Stimulated activated effector memory CD8-positive, alpha-beta T cell treated with anti-CD3 and anti-CD28 coated beads, Interleukin-12 subunit alpha, Interleukin-12 subunit beta, amount 100 ng/mL, for 72 hours (primary cell): Measurements from ENCODE around the gene RBM15.

Experiments used
- ATAC-seq: fragments of 150-1000 bp; cut with Tn5 transposase; 2 replicates; pipeline ENCODE4 v1.10.0; 2021
- DNase-seq, 2 donors: peaks; one replicate each; pipeline ENCODE4 v3.0.0; 2021 to 2022; ENCODE audit warnings: low spot score in 2 of 2
- H3K27ac Mint-ChIP-seq: one replicate; pipeline ENCODE4 v1.8.0; 2022; ENCODE audit warnings: mild to moderate bottlenecking, mixed read lengths
- H3K36me3 Mint-ChIP-seq: one replicate; pipeline ENCODE4 v1.8.0; 2022; ENCODE audit warnings: mild to moderate bottlenecking, mixed read lengths
- H3K4me1 Mint-ChIP-seq: one replicate; pipeline ENCODE4 v1.8.0; 2022; ENCODE audit warnings: mixed read lengths
- H3K4me3 Mint-ChIP-seq: one replicate; pipeline ENCODE4 v1.8.0; 2022; ENCODE audit warnings: mild to moderate bottlenecking, mixed read lengths
- H3K9me3 Mint-ChIP-seq: one replicate; pipeline ENCODE4 v1.8.0; 2022; ENCODE audit warnings: mixed read lengths

RBM15 gene

DNA sequence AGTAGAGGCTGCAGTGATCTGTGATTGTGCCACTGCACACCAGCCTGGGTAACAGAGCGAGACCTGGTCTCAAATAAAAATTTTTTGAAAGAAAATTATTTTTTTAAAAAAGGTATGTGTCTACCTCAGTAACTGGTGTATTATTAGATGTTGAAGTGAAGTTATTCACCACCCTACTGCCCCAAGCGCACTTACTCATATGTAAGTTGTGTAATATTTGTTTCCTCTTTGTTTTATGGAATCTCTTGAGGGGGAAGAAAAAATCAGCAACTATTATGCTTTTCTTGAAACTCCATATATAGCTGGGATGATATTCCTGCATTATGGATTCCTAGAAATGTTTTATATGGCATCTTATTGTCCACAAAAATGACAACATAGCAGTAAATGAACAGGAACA is 21.3 kb downstream of the RBM15 start:
- peaks cover 80% of the 10 kb centered on the region for H3K36me3 Mint-ChIP-seq
- no peak for ATAC-seq

DNA sequence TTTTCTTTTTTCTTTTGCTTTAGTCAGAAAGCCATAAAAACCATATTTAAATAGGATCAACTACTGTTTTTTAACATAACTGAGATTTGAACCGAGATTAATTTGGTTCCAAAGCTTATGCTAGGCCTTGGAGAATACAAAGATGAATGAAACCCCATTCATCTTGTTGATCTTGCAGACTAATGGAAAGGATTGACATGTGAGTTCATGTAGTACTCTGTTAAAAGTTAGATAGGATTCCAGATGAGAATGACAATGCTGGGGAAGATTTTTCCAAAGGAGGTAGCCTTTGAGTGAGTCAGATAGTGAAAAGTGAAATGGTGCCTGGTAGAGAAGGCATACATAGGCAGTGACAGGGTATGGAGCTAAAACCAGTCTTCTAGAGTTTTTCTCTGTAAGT is 22.7 kb downstream of the RBM15 start:
- DNase-seq = no peak
- no peaks in the 10 kb centered on the region for H3K4me1 Mint-ChIP-seq
- H3K36me3 Mint-ChIP-seq = peaks cover 78% of the 10 kb centered on the region
- ATAC-seq = no peak
- H3K4me3 Mint-ChIP-seq = no peak overlapping the region
- no peak overlapping the region for H3K27ac Mint-ChIP-seq
- no peaks in the 10 kb centered on the region for H3K9me3 Mint-ChIP-seq

More for the DNA sequence above, 21.3 kb downstream of the RBM15 start:
- no peak for DNase-seq
- Mint-ChIP-seq H3K9me3 (no peaks in the 10 kb centered on the region), H3K4me3 (no peak overlapping the region), H3K27ac (no peak overlapping the region), H3K4me1 (peaks cover 7% of the 10 kb centered on the region)

DNA sequence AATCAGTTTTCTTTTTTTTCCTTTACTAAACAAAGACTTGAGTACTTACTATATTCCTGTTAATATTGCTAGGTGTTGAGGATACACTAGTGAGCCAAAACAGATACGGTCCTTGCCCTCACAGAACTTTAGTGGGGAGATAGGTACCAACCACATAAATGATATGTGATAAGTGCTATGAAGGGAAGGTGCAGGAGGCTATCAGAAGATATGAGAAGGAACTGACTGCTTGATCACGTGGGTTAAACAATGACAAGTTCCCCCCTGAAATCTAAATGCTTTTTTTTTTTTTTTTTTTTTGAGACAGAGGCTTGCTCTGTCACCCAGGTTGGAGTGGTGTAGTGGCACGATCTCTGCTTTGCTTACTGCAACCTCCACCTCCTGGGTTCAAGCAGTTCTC is 25.0 kb downstream of the RBM15 start:
- DNase-seq (no peak), ATAC-seq (no peak)
- no peak overlapping the region for H3K27ac Mint-ChIP-seq
- H3K4me1 Mint-ChIP-seq = no peaks in the 10 kb centered on the region
- peaks cover 83% of the 10 kb centered on the region for H3K36me3 Mint-ChIP-seq
- H3K4me3 Mint-ChIP-seq = no peak overlapping the region
- H3K9me3 Mint-ChIP-seq = no peaks in the 10 kb centered on the region

DNA sequence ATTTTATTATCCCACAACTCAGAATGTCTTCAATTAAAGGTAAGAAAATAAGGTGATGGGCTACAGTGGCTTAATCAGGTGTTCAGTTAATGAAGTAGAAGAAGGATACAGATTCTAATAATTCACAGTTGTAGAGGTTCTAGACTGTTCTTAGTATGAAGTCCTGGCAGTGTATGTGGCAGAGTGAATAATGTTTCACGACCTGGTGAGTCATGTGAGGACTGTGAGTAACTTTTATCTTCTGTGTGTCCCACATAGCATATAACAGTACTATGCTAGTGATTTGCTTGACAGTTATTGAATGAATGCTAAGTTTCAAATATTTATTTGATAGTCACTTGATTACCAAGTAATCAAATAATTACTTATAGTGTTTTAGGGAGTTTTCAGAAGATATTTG is 31.6 kb downstream of the RBM15 start:
- Mint-ChIP-seq H3K9me3 (no peaks in the 10 kb centered on the region), H3K4me3 (no peak overlapping the region), H3K4me1 (peaks cover 9% of the 10 kb centered on the region), H3K27ac (no peak overlapping the region), H3K36me3 (peaks cover 90% of the 10 kb centered on the region)
- ATAC-seq (peak; percentile 100), DNase-seq (no peak)

DNA sequence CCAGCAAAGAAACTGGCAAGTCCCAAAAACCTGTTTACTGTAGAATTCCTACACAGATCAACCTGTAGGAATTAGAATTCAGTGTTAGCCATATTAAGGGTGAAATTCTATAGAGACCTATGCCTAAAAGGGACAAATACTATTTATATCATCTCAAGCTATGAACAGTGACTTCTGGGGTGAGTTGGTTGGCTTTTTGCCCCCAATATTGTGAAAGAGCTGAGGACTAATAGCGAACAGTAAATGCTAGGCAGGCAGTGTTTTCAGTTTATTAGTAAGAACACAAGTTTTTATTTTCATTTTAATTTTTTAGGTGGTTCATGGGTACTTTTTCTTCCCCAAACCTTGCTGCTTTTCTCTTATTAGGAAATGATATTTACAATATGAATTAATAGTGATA is 36.3 kb downstream of the RBM15 start:
- no peak for DNase-seq

DNA sequence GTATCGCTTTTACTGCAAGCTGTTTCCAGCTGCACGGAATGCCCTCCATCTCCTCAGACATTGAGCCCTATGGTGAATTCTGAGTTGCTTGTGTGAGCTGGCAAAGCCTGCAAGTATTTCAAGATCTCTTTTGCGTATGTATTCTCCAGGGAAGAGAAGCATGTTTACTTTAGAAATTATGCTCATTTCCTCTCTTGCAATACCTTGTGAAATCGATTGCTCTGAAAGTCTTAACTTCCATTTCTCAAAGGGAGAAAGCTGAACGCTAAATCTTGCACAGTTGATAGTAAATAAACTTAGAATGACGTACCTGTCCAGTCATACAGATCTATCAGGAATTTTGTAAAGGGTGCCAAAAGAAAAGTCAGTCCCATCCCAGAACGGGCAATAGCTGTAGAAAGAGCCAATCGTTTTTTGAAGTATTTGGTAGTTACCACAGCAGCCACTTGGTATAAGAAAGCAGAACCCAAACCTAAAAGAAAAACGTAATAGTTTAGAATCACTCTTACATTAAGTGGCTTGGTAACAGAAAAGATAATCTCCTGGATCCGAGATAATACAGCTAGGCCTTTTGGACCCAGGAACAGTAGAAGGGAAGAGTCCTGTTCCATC is 41.6 kb downstream of the RBM15 start:
- no peaks in the 10 kb centered on the region for H3K4me1 Mint-ChIP-seq
- no peak overlapping the region for H3K4me3 Mint-ChIP-seq
- ATAC-seq (no peak), DNase-seq (no peak)
- H3K36me3 Mint-ChIP-seq = peaks cover 24% of the 10 kb centered on the region
- H3K9me3 Mint-ChIP-seq = no peaks in the 10 kb centered on the region
- H3K27ac Mint-ChIP-seq = peak overlapping the region; percentile 27

More for the DNA sequence above, 36.3 kb downstream of the RBM15 start:
- no peak overlapping the region for H3K27ac Mint-ChIP-seq
- H3K4me3 Mint-ChIP-seq = no peak overlapping the region
- peaks cover 77% of the 10 kb centered on the region for H3K36me3 Mint-ChIP-seq
- ATAC-seq = no peak
- peaks cover 3% of the 10 kb centered on the region for H3K4me1 Mint-ChIP-seq
- H3K9me3 Mint-ChIP-seq = no peaks in the 10 kb centered on the region

DNA sequence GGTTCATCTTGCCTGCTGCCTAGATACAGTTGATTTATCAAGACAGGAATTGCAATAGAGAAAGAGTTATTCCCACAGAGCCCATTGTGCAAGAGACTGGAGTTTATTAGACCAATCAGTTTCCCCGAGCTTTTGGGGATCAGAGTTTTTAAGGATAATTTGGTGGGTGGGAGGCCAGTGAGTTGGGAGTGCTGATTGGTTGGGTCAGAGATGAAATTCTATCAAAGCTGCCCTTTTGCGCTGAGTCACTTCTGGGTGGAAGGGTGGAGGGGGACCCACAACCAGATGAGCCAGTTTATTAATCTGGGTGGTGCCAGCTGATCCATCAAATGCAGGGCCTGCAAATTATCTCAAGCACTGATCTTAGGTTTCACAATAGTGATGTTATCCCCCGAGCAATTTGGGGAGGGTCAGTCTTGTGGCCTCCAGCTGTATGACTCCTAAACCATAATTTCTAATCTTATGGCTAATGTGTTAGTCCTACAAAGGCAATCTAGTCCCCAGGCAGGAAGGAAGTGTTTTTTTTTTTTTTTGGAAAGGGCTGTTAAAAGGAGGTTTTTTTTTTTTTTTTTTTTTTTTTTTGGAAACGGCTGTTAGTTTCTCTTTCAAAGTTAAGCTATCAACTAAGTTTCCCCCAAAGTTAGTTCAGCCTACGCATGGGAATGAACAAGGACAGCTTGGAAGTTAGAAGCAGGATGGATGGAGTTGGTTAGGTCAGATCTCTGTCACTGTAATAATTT is 44.2 kb downstream of the RBM15 start:
- H3K9me3 Mint-ChIP-seq = no peaks in the 10 kb centered on the region
- ATAC-seq (no peak), DNase-seq (no peak)
- peaks cover 6% of the 10 kb centered on the region for H3K4me1 Mint-ChIP-seq
- H3K4me3 Mint-ChIP-seq = no peak overlapping the region
- no peaks in the 10 kb centered on the region for H3K36me3 Mint-ChIP-seq
- H3K27ac Mint-ChIP-seq = peak overlapping the region; percentile 49

DNA sequence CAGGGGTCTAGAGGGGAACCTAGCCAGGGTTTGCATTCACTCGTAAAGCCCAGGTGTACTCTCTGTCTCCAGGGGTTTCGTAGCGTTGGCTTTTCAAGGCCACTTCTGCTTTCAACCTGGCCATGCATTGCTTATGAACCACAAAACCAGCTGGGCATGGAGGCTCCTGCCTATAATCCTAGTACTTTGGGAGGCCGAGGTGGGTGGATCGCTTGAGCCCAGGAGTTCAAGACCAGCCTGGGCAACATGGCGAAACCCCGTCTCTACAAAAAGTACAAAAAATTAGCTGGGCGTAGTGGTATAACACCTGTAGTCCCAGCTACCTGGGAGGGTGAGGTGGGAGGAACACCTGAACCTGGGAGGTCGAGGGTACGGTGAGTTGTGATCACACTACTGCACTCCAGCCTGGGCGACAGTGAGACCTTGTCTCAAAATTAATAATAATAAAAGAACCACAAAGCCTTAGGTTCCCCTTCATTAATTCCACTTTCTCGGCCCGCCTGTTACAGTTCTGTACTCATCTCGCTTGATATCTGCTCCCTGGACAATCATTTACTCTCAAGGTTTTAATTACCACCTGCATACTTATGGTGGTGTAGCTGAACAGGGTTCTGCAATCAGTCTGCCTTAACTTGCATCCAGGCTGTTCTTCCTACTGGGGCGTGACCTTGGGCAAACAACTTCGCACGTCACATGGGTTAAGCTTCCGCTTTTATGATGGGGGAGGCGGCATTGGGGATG is 45.6 kb downstream of the RBM15 start:
- no peak overlapping the region for H3K4me3 Mint-ChIP-seq
- ATAC-seq = no peak

DNA sequence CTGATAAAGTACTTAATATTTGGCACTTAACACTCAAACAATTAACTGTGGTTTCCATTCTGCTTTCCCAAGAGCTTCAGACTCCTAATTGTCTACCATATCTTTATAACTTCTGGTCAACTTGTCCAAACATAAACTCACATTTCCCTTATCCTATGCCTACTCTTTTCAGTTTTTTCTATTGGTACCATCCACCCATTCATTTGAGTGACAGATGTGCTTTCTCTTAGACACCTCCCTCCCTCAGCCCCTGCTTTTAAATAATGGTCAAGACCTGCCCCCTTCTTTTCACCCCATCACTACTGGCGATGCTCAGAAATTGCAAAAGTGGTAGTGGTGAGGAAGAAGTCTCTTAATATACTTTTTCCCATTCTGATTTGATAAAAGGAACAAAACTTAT is 46.2 kb downstream of the RBM15 start:
- no peaks in the 10 kb centered on the region for H3K36me3 Mint-ChIP-seq
- H3K4me1 Mint-ChIP-seq = peaks cover 6% of the 10 kb centered on the region
- no peak for DNase-seq
- H3K9me3 Mint-ChIP-seq = no peaks in the 10 kb centered on the region
- H3K27ac Mint-ChIP-seq = no peak overlapping the region
- no peak for ATAC-seq
- H3K4me3 Mint-ChIP-seq = no peak overlapping the region

More for the DNA sequence above, 45.6 kb downstream of the RBM15 start:
- H3K4me1 Mint-ChIP-seq = peaks cover 6% of the 10 kb centered on the region
- H3K27ac Mint-ChIP-seq = no peak overlapping the region
- no peaks in the 10 kb centered on the region for H3K9me3 Mint-ChIP-seq
- DNase-seq = no peak
- no peaks in the 10 kb centered on the region for H3K36me3 Mint-ChIP-seq

DNA sequence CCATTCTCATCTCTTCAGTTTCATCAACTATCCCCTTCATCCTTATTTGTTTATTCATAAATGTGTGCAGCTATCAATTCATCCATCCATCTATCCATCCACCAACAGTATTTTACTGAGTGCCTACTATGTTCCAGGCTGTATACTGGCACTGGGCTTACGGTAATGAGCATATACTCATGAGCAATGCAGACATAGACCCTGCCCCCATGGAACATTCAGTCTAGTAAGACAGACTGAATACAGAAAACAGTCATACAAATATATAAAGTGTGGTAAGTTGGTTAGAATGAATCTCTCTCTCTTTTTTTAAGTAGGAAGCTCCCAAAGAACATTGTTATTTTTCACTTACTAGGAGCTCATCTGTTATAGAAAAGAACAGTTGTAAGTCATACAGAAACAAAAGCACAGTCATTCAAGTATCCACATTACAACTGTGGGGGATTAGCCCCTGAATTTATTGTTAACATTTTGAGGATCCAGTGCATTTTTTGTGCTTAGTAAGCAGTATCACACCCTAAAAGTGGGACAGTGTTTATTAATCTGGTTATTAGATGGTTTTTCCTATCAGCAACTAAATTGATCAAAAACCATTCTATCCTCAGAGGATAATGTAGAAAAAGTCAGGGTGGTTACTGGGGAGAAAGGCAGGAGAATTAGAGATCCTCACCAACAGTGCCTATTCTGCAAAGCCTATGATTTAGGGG is 48.0 kb downstream of the RBM15 start:
- Mint-ChIP-seq H3K4me3 (no peak overlapping the region), H3K36me3 (no peaks in the 10 kb centered on the region), H3K9me3 (no peaks in the 10 kb centered on the region), H3K27ac (no peak overlapping the region), H3K4me1 (peaks cover 6% of the 10 kb centered on the region)
- no peak for DNase-seq
- peak; percentile 92 for ATAC-seq

DNA sequence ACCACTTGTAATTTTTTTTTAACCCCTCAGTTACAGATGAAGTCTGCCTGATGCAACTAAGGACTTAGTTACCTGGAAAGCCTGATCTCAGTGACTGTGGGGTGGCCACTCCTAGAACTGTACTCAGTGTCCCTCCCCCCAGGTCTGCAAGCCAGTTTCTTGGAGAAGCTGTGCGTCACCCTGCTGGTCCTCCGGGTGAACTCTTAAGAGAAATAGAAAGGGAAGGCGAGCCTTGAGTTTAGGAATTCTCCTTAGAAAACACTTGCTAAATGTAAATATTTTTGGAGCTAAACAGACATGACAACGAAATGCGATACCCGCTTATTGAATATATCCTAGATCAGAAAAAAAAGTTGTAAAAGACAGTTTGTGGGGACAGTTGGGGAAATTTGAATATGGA is 50.9 kb downstream of the RBM15 start:
- Mint-ChIP-seq H3K4me1 (peaks cover 6% of the 10 kb centered on the region), H3K9me3 (no peaks in the 10 kb centered on the region), H3K4me3 (no peak overlapping the region), H3K27ac (peak overlapping the region; percentile 11), H3K36me3 (peaks cover 7% of the 10 kb centered on the region)
- ATAC-seq (no peak), DNase-seq (no peak)

DNA sequence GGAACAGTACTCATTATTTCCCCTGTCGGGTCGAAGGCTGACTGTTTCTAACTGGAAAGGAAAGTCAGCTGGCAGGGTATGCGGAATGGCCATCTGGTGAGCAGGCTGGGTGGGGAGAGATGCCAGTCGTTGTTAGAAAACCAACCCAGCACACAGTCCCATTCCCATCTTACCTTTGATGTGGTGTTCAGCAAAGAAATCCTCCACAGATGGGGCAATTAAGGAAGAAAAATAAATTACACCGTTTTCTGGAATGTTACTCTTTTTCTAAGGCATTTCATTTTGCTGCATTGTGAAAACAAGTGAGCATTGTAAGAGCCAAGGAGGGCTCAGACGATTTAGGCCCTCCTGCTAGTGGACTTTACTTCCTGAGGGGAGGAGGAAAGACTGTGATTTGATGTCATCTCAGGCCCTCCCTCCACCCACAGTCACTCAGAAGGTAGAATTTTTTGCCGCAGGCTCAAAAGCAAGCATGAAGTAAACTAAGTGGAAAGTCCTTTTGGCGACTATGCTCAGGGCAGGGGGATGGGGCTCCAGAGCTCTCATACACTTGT is 51.6 kb downstream of the RBM15 start, which contains the start of gene SLC16A4:
Gene SLC16A4 (minus strand): TSS at position 335 of the 554 bp plus-strand sequence. CDS start 1,703 bp downstream, outside the sequence.
- DNase-seq (no peak), ATAC-seq (no peak)
- peak within 1 kb of the TSS; percentile 11 for H3K27ac Mint-ChIP-seq
- H3K4me1 Mint-ChIP-seq = peaks cover 6% of the 10 kb centered on the region
- peaks cover 10% of the 10 kb centered on the region for H3K36me3 Mint-ChIP-seq
- no peaks in the 10 kb centered on the region for H3K9me3 Mint-ChIP-seq
- no peak within 1 kb of the TSS for H3K4me3 Mint-ChIP-seq

DNA sequence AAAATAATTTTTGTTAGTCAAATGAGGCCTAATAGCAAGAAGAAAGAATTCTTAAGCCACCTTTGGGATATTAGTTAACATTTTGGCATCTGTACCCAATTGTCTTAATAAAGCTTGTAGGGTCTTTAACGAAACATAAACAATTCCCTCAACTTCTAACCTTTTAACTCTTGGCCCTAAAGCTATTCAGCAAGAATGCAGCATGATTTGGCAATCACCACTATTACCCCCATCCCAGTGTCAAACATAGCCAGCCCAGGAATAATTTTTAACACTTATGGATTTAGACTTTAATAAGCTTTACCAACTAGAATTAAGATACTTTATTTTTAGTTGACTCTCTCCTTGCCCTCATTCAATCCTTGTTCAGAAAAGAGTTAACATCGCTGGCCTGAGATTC is 54.1 kb downstream of the RBM15 start:
- Mint-ChIP-seq H3K27ac (peak overlapping the region; percentile 37), H3K4me1 (no peaks in the 10 kb centered on the region), H3K9me3 (no peaks in the 10 kb centered on the region), H3K36me3 (peaks cover 24% of the 10 kb centered on the region), H3K4me3 (no peak overlapping the region)
- ATAC-seq = no peak
- DNase-seq = no peak

DNA sequence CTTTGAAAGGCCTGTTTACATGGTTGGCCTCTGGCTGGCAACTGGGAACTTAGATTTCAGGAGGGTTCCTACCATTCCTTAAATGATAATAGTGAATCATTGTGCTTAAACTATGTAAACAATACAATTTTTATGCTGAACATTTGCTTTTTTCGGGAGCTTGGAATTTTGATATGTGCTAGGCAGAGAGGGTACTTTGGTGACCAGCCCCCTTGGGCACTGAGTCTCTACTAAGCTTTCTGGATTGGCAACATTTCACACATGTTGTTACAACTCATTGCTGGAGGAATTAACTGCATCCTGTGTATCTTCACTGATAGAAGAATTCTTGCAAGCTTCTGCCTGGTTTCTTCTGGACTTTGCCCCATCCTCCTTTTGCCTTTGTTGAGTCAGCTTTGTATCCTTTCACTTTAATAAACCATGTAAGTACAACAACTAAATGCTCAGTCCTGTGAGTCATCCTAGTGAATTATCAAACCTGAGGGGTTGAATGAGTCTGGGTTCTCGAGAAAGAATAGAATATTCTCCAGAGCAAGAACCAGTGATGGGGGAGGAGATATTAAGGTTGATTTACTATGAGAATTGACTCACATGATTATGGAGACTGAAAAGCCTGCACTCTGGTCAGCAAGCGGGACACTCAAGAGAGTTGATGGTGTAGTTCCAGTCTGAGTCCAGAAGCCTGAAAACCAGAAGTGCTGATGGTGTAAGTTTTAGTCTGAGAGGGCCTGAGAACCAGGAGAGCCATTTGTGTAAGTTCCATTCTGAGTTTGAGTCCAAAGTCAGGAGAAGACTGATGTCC is 54.7 kb downstream of the RBM15 start:
- Mint-ChIP-seq H3K27ac (peak overlapping the region; percentile 37), H3K4me1 (no peaks in the 10 kb centered on the region), H3K36me3 (peaks cover 30% of the 10 kb centered on the region), H3K9me3 (no peaks in the 10 kb centered on the region), H3K4me3 (no peak overlapping the region)
- DNase-seq (no peak), ATAC-seq (no peak)
